ENCODE results near the gene LRRK1.

- TF ChIP-seq CTCF (IDR thresholded peaks at IDR 0.05), result no peak
- TF ChIP-seq CREM (CRISPR knock-in tag; IDR thresholded peaks at IDR 0.05), result no peak
- no peak for TF ChIP-seq MXD4 (CRISPR knock-in tag; IDR thresholded peaks at IDR 0.05; ENCODE audit: borderline replicate concordance)
- TF ChIP-seq RELA (CRISPR knock-in tag; IDR thresholded peaks at IDR 0.05; ENCODE audit: borderline replicate concordance), result no peak
- no peak for TF ChIP-seq NR2C2 (CRISPR knock-in tag; IDR thresholded peaks at IDR 0.05)
- TF ChIP-seq CREB1 (CRISPR knock-in tag; IDR thresholded peaks at IDR 0.05), result no peak
- TF ChIP-seq PRDM15 (CRISPR knock-in tag; IDR thresholded peaks at IDR 0.05), result no peak
- TF ChIP-seq MAX (CRISPR knock-in tag; IDR thresholded peaks at IDR 0.05), result 0 out of 2 replicates have a peak, but pooled peaks have one; percentile 15
These were observed 128.2 kb downstream of the LRRK1 start for GRCh38 chr15:101047301-101047781.

All from WTC11 (cell line).